GM18499 (cell line): ENCODE measurements around the gene NRTN.
"Not testable (repeated sequence)": the region's sequence is repeated elsewhere in the genome, so short reads cannot be mapped to it uniquely, and the experiment has no call there.

Experiments
- ATAC-seq: cut with Tn5 transposase; IDR thresholded peaks from one replicate; pipeline ENCODE4 v1.9.1; 2021; ENCODE audit warnings: moderate number of reproducible peaks; ENCODE audit not compliant: insufficient read depth, unreplicated experiment

NRTN gene

DNA sequence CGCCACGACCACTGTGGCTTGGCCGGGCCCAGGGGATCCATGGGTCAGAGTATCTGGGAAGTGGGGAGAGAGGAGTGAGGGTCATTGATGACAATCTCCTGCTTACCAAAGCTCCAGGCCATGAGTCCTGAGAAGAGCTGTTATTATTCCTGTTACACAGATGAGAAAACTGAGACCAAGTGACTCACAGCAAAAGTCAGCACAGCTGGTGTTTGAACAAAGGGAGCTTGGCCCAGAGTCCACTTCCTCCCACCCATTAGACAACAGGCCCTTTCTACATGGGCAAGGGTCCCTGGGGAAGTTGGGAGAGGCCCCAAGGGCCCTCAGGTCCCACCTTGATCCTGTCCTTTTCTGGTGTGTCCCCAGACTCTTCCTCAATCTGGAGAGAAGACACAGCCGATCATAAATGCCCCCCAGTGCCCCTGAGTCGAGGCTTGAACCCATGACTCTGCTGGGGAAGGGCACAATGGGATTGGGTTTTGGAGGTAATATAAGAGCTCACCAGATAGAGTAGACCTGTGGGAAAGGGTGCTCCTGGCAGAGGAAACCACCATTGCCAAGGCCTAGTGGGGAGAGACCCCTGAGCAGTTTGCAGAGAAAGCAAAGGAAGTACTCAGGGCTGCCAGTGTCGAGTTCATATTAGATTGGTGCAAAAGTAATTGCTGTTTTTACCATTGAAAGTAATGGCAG, 27.8 kb downstream of the NRTN start:
- ATAC-seq: no peak

DNA sequence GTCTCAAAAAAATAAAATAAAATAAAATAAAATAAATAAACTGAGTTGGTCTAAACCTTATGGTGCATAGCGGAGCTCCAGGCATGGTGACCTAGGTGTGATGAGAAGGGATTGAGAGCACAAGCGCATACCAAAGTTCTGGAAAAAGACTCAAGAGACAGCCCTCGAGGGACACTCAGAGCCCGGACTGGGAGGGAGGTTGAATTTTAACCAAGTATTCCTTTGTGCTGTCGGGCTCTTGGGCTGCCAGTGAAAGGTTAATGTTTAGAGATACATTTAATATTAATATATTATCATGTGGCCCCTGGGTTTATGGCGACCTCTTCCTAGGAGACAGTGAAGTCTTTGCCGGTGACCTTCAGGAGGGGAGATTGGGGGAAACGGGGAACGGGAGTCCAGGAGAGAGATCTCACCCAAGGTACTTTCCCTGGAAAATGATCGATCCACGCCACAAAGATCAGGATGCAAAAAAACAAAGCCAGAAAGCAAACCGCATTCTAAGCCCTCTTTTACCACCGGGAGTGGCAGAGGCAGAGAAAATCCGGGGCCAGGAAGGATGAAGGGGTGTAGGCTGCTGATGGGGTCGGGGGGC, 33.0 kb downstream of the NRTN start:
- ATAC-seq: no peak

DNA sequence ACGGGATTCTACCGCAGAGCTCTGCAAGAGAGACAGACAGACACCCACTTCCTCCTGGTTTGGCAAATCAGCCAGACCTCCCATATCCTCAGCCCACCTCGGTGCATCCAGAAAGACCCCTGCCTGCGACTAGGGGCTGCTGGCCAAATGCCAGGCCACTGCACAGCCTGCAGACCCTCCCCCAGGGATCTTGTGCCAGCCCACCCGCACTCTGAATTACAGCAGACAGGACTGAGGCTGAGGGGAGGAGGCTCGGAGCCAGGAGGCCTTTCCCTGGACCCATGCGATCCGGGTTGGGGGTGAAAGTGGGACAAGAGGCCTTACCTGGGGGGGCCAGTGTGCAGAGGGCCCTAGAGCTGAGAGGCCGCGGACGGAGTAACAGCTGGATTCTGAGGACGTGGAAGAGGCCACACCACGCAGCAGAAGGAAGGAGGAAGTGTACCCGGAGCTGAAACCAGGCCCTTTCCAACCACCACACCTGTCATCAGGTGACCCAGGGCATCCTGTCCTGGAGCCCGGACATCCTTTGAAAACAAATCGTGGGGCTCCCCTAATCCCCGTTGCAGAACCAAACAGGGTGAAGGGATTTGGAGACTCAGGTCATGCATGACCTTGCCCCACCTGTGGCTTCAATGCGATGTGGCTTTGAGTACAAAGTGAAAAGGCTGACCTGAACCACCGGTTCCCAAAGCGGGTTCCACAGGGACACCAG, 33.6 kb downstream of the NRTN start:
- no peak for ATAC-seq

DNA sequence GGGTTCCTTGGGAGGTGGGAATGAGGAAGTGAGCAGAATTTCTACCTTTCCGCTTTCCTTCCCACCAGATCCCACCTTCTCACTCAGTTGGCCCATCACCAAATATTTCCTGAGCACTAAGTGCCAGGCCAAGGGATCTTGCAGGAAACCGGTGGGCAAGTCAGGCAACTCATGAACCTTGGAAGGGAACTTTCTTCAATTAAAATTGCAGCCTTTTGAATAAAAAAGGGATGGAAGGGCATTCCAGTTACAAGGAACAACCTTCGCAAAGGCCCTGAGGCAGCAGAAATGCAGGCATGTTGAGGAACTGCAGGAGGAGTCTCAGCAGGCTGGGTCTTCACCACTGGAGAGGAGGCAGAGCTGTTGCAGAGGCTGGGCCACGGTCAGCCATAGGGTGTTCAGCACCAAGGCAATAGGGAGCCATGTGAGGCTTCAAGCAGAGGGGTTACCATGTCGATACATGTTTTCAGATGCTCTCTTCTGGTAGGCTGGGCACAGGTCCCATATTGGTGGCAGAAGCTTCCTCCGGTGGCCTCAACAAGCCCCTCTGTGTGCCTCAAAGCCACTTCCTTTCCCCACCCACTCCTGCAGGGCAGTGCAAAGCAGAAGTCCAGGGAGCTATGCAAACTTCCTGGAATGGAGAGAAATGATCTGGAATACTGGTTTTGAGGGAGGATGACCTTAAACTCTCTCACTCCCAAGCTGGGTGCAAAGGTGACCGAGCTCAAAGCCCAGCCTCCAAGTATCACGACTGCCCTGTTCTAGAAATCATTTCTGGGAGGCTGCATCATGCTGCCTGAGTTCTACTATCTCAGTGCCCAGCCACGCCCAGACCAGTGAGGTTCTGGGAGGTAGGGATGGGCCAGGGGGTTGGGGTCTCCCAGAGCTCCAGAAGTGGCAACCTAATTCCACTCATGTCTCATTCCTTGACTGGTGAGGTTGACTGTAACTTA, 34.5 kb downstream of the NRTN start, which contains the start of gene FUT6:
Gene FUT6, minus strand, starts transcription at position 638 of the 953 bp plus-strand sequence. CDS start 7,135 bp downstream, outside the sequence.
- ATAC-seq: no peak

DNA sequence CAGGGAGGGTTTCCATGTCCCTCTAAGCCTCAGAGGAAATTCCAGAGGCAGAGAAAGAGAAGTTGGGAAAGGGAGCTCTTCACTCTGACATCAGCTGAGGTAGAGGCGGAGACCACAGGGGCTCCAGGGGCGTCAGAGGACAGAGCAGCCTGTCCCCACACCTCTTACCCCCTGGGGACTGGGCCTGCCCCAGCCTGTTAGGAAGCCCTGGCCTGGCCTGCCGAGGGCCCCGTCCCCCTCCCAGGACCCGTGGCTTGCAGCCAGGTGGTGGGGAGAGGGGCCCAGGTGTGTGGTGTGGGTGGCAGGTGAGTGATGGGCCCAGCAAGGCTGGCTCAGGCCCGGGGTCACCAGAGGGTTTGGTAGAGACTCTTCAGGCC, 36.9 kb downstream of the NRTN start:
- ATAC-seq: not testable (repeated sequence)

DNA sequence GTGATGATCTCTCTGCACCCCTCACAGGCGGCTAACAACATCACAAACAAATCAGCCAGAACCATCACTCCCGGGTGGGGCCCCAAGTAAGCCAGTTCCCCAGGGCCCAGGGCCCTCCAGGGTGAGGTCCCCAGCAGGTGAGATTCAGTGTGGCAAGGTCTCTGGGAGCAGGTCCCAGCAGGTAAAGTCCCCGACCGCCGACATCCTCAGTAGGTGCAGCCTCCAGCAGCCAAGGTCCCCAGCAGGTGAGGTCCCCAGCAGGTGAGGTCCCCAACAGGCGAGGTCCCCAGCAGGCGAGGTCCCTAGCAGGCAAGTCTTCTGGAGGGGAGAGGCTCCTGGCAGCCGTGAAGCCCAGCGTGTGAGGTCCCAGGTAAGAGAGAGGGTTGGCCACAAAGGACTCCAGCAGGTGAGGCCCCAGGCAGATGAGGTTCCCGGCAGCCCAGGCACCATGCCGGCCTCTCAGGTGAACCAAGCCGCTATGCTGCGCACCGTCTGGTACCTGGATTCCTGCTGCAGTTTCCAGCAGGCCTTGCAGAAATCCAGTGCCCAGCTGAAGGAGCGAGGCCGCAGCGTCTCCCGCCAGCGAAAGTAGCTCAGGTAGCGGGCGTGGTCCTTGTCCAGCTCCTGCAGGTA, 38.5 kb downstream of the NRTN start:
- ATAC-seq: no peak

DNA sequence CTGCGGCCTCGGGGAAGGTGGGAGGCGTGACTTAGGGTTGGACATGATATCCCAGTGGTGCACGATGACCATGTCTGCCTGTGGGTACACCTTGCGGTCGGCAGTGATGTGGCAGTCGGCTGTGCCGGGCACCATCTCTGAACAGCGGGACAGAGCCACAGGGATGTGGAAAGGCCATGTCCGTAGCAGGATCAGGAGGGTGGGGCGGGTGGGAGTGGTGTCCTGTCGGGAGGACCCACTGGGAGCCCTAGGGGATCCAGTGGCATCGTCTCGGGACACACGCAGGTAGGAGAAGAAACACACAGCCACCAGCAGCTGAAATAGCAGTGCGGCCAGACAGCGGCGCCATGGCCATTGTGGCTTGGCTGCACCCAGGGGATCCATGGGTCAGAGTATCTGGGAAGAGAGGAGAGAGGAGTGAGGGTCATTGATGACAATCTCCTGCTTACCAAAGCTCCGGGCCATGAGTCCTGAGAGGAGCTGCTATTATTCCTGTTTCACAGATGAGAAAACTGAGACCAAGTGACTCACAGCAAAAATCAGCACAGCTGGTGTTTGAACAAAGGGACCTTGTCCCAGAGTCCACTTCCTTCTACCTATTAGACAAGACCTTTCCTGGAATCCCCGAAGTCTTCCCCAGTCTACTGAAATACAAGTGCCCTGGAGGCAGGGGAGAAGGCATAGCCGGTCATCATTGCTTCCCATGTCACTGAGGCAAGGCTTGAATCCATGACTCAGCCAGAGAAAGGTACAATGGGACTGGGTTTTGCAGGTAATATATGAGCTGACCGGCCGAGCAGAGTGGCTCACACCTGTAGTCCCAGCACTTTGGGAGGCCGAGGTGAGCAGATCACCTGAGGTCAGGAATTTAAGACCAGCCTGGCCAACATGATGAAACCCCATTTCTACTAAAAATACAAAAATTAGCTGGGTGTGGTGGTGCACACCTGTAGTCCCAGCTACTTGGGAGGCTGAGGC, 39.9 kb downstream of the NRTN start:
- ATAC-seq: no peak

DNA sequence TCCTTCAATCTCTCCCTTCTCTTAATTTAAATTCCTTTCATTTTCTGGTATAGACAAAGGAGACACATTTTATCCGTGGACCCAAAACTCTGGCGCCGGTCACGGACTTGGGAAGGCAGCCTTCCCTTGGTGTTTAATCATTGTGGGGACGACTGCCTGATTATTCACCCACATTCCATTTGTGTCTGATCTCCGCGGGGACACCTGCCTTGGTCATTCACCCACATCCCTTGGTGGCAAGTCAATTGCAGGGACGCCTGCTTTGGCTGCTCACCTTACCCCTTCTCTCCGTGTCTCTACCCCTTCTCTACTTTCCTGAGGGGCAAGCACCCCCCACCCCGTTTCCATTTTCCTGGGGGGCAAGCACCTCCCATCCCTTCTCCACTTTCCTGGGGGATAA, 43.0 kb downstream of the NRTN start:
- not testable (repeated sequence) for ATAC-seq

DNA sequence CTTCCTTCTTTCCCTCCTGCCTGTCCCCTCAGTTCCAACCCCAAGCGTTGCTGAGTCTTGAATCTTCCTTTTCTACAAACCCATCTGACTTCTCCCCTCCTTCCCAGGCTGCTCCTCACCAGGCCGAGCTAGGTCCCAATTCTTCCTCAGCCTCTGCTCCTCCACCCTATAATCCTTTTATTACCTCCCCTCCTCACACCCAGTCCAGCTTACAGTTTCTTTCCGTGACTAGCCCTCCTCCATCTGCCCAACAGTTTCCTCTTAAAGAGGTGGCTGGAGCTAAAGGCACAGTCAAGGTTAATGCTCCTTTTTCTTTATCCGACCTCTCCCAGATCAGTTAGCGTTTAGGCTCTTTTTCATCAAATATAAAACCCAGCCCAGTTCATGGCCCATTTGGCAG, 43.8 kb downstream of the NRTN start:
- not testable (repeated sequence) for ATAC-seq

DNA sequence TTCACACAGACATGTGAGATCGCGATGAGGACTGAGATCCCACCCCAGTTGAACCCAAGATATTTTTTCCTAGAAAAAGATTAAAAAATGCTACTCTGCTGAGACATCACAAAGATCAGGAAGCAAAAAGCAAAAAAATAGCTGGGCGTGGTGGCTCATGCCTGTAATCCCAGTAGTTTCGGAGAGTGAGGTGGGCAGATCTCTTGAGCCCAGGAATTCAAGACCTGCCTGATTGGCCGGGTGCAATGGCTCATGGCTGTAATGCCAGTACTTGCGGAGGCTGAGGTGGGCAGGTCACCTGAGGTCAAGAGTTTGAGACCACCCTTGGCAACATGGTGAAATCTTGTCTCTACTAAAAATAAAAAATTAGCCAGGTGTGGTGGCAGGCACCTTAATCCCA, 45.3 kb downstream of the NRTN start:
- no peak for ATAC-seq

DNA sequence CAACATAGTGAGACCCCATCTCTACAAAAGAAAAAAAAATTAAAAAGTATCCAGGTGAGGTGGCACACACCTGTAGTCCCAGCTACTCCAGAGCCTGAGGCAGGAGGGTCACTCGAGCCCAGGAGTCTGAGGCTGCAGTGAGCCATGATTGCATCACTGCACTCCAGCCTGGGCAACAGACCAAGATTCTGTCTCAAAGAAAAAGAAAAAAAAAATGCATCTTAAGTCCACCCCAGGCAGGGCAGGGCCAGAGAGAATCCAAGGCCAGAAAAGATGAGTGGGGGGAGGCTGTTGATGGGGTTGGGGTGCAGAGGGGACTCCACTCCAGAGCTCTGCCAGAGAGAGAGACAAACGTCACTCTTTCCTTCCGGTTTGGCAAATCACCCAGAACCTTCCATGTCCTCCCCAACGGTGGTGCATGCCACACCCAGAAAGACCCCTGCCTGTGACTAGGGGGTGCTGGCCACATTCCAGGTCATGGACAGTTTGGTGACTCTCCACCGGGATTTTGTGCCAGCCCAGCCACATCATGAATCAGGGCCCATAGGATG, 46.0 kb downstream of the NRTN start:
- no peak for ATAC-seq

DNA sequence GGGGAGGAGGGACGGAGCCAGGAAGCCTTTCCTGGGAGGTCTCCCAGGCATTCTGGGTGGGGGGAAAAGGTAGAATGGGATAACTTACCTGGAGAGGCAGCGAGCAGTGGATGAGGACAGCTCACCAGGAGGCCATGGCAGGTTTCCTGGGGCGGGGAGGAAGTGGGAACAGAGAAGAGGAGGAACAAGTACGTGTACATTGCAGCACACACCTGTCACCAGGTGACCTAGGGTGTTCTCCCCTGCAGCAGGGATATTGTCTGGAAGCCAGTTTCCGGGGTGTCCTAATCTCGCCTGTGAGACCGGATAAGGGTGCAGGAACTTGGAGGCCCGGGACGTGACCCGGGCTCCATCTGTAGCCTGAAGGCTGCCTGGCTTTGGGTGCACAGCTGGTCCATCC, 46.4 kb downstream of the NRTN start, which contains the start of gene FUT3:
Gene FUT3, minus strand, starts transcription at position 148 of the 400 bp plus-strand sequence.
- ATAC-seq: no peak

DNA sequence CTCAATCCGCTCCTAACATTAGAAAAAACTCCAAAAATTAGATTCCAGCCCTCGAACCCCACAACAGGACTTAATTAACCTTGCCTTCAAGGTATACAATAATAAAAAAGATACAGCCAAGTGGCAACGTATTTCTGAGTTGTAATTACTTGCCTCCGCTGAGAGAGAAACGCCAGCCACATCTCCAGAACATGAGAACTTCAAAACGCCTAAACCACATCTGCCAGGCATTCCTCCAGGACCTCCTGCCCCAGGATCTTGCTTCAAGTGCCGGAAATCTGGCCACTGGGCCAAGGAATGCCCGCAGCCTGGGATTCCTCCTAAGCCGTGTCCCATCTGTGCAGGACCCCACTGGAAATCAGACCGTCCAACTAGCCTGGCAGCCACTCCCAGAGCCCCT, 49.3 kb downstream of the NRTN start:
- ATAC-seq: not testable (repeated sequence)

DNA sequence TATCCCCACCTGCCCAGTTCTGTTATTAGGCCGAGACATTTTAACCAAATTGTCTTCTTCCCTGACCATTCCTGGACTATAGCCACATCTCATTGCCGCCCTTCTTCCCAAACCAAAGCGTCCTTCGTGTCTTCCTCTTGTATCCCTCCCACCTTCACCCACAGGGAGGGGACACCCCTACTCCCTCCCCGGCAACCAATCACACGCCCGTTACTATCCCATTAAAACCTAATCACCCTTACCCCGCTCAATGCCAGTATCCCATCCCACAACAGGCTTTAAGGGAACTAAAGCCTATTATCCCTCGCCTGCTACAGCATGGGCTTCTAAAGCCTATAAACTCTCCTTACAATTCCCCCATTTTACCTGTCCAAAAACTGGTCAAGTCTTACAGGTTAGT, 50.3 kb downstream of the NRTN start:
- not testable (repeated sequence) for ATAC-seq

DNA sequence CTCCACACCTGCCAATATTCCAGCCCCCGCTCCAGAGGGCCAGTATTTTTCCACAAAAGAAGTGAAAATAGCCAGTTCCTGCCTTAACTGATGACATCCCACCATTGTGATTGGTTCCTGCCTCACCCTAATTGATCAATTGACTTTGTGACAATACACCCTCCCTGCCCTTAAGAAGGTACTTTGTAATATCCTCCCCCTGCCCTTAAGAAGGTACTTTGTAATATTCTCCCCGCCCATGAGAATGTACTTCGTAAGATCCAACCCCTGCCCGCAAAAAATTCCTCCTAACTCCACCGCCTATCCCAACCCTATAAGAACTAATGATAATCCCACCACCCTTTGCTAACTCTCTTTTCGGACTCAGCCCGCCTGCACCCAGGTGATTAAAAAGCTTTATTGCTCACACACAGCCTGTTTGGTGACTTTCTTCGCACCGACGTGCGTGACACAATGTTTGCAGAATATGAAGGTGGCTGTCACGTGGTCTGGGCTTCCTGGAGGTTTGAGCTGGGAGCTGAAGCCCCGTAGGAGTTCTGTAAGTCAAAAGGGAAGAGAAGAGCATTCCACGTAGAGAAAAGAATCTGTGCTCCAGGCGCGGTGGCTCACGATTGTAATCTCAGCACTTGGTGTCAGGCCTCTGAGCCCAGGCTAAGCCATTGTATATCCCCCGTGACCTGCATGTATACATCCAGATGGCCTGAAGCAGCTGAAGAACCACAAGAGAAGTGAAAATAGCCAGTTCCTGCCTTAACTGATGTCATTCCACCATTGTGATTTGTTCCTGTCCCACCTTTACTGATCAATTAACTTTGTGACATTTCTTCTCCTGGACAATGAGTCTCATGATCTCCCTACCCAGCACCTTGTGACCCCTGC, 52.6 kb downstream of the NRTN start:
- ATAC-seq: no peak

DNA sequence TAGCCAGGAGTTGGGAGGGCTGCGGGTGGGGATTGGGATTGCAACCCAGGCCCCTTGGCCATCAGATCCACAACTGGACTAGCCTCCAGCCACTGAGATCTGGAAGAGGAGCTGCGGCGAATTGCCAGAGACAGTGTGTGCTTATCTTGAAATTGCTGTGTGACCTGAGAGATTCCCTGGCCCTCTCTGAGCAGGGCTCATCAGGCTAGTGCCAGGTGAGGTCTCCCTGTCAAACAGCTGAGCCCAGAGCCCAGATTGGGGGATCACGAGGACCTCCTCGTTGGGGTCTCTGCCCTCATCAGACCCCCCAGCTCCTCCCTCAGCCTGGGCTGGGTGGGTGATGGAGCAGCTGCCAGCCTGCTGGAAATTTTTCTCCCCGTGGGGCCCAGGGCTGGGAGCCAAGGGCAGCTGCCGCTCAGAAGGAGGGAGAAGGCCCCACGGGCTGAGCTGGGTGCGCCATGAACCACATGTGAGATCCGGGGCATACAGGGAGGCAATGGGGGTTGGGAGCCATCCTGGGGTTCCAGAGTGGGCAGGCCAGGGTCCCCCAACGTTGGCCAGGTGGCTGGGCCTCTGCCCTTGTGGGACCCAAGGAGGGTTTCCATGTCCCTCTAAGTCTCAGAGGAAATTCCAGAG, 58.3 kb downstream of the NRTN start:
- no peak for ATAC-seq
